GM18517 (cell line): ENCODE measurements around the gene PEPD.

Source experiments
- ATAC-seq: cut with Tn5 transposase; IDR thresholded peaks from one replicate; pipeline ENCODE4 v1.9.1; 2021; ENCODE audit warnings: mild to moderate bottlenecking, moderate library complexity; ENCODE audit not compliant: unreplicated experiment

PEPD gene

GRCh38 chr19:33374236-33374714 is 147.3 kb downstream of the PEPD start:
- ATAC-seq, result no peak

GRCh38 chr19:33373453-33374235 is 147.9 kb downstream of the PEPD start, which contains the start of gene CEBPG:
TSS of gene CEBPG (plus strand) at chr19:33373709. CDS start at chr19:33379240, 5,531 bp downstream.
- ATAC-seq, result peak; percentile 73

- ATAC-seq, result no peak
Observed at GRCh38 chr19:33370783-33371182, 150.8 kb downstream of the PEPD start.

DNA sequence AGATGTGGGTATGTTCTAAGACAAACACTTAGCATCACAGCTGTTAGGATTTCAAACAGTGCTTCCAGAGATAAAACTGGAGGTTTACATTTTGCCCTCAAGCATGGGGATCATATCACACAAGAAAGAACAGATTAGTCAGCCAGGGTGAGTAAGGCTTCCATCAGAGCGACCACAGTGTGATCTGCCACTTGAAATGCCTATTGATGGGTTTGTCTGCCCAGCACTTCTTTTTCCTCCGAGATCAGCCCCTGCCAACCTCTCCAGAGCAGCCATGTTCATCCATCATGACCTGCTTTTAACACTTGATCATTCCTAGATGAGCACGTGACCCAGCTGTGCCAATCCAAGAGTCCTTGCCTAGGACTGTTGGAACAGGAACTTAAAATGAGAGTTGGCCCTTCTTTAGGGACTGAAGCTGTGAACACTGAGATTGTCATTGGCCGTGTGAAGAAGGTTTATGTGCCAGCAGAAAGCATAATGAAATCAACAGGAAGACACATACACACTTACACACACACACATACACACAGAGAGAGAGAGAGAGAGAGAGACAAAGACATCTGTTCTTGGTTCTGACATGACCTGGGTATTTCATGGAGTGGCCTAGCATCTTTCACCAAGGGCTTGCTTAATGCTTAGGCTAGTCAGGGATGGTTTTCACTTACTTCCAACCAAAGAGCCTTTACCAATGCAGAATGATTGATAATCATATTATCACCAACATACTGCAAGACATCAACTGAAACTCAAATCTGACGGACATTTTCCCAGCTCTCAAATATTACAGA is 153.3 kb downstream of the PEPD start:
- no peak for ATAC-seq

DNA sequence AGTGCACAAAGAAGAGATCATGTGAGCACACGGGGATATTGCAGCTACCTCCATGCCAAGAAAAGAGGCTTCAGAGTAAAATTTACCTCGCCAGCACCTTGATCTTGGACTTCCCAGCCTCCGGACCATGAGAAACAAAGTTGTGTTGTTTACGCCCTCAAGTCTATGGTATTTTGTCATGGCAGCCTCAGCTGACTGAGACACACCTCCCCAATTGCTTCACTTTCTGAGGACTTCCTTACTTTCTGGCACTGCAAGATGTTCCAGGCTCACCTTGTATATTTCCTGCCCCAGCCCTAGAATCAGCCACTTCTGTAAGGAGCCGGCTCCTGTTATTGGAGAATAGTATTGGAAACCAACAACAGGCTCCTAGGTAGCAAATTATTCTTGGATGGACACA is 154.7 kb downstream of the PEPD start:
- ATAC-seq, result no peak

DNA sequence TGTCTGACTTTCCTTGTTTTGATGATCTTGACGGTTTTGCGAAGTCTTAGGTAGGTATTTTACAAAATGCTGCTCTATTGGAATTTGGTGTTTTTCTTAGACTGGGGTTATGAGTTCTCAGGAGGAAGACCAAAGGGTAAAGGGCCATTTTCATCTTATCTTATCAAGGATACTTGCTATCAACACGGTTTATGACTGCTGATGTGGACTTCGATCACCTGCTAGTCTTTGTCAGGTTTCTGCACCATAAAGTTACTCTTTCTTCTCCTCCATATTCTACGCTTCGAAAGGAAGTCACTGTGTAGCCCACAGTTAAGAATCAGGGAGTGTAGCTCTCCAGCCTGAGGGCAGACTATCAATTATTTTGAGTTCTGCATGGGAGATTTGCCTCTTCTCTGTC is 155.5 kb downstream of the PEPD start:
- no peak for ATAC-seq

DNA sequence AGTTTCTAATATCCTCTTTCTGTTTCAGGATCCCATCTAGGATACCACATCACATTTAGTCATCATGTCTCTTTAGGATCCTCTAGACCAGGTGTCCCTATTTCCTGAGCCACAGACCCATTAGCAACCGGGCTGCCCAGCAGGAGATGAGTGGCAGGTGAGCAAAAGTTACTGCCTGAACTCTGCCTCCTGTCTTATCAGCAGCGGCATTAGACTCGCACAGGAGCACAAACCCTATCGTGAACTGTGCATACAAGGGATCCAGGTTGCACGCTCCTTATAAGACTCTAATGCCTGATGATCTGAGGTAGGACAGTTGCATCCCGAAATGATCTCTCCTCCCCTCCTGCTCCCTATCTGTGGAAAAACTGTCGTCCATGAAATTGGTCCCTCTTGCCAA is 155.9 kb downstream of the PEPD start:
- ATAC-seq, result no peak

DNA sequence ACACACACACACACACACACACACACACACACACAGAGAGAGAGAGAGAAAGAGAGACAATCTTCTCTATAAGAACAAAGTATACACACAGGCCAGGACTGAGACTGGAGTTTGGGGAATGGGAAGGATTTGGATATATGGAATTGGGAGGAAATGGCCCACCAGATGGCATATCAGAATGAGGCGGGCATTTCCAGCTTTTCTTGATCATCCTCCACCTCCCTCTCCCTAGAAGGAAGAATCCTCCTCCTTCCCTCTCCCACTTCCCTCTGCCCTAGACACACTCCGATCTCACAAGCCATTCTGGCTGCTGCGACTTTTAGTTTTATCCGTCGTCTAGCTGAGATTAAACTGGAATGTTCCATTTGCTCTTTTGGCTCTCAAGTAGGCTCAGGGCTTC is 158.1 kb downstream of the PEPD start:
- ATAC-seq, result no peak

GRCh38 chr19:33362508-33363228 is 158.9 kb downstream of the PEPD start:
- ATAC-seq, result no peak

DNA sequence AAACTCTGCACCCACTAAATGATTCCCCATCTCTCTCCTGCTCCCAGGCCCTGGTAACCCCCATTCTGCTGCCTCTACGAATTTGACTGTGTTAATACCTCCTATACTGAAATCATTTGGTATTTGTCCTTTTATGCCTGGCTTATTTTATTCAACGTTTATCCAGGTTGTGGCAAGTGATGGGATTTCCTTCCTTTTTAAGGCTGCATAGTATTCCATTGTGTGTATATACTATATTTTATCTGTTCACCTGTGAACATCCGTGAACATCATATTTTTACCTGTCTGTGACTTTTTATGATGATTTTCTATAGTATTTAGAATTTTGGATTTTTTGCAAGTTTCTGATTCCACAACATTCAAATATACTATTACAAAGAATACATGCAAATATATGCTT is 162.0 kb downstream of the PEPD start:
- ATAC-seq, result no peak

GRCh38 chr19:33358408-33358807 is 163.2 kb downstream of the PEPD start:
- ATAC-seq, result no peak

- ATAC-seq, result no peak
Observed at GRCh38 chr19:33357556-33357955, 164.0 kb downstream of the PEPD start.

DNA sequence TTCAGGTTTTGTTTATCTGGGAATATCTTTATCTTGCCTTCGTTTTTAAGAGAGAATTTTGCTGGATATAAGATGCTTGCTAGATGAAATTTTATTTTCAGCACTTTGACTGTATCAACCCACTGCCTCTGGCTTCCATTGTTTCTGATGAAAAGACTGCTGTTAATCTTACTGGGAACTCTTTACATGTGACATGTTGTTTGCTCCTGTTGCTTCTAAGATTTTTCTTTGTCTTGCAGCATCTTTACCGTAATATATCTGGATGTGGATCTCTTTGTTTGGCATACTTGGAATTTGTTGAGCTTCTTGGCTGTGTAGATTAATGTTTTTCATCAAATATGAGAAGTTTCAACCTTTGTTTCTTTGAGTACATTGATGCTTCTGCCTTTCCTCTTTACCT is 166.1 kb downstream of the PEPD start:
- ATAC-seq, result no peak

DNA sequence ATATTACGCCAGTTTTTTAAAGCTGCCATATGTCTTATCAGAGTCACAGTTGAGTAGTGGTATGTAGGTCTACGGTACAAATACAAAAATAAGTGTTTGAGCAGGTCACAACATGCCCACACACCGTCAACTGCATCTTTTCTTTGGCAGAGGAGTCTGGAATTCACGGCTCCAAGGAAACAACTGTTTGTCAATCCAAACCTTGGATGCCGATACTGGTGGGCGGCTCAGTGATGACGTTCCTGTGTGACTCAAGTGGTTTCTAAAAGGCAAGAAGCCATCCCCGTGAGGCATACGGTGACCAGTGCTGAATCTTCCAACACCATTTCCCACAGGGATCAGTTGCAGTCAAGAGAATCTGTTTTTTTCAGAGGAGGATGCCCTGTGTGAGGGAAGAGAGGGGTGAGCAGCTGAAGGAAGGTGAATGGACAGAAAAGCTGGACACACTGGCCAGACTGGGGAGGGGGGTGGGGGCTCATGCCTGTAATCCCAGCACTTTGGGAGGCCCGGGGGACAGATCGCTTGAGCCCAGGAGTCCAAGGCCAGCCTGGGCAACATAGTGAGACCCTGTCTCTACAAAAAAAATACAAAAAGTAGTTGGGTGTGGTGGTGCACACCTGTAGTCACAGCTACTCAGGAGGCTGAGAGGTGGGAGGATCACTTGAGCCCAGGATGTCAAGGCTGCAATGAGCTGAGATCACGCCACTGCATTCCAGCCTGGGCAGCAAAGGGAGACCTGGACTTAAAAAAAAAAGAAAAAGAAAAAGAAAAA is 170.9 kb downstream of the PEPD start:
- ATAC-seq, result no peak

GRCh38 chr19:33349319-33350289 is 172.0 kb downstream of the PEPD start:
- ATAC-seq, result no peak

- ATAC-seq, result no peak
Observed at GRCh38 chr19:33348301-33349010, 173.1 kb downstream of the PEPD start.

DNA sequence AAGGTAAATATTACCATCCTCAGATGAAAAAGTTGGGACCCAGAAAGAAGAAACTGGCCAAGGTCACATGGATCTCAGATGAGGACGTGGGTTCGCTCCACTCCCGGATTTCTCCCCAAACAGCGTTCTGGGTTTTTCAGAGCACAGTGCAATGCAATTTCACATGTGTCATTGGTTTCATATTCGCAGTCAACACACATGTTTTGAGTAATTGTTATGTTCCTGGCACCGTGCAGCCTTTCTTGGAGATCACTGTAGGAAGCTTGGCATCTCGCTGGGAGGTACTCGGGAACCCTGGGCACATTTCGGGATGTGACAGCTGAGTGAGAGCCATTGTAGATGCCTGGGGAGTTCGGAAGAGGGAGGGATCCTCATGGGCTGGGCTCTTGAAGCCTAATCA is 174.3 kb downstream of the PEPD start:
- ATAC-seq, result no peak

GRCh38 chr19:33346665-33347064 is 174.9 kb downstream of the PEPD start:
- no peak for ATAC-seq

DNA sequence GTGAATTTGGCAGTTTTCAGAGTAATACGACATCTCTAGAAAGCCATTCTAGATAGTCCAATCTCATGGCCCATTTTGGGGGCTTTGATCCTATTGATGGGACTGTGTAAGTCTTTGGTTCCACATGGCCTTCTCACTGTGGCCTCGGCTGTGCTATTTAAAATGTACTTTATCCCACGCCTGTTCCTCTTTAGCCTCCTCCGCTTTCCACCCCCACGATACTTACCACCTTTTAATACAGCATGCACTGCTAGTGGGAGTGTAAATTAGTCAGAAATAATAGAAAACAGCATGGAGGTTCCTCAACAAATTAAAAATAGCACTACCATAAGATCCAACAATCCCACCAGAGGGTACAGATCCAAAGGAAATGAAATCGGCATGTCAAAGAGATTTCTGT is 176.4 kb downstream of the PEPD start:
- ATAC-seq, result no peak
